CD8-positive, alpha-beta memory T cell (primary cell): ENCODE results near the gene MLLT10. TPM values are rescaled to one million over a fixed set of nuclear protein-coding genes. Genes with fewer than 3 reads are reported as not detected.

Experiments used
- CTCF ChIA-PET: fragments of 350-600 bp; sonication (Branson Sonifier 250); formaldehyde crosslinking; loops from one replicate; lab custom pipeline; 2021; ENCODE audit warnings: antibody characterized with exemption; lab: Charles Lee
- POLR2A ChIA-PET: fragments of 350-600 bp; sonication (Branson Sonifier 250); formaldehyde crosslinking; loops from one replicate; lab custom pipeline; 2021; ENCODE audit warnings: antibody characterized with exemption; lab: Charles Lee
- DNase-seq, 5 donors: peaks; one replicate each; pipeline versions ENCODE4 v3.0.0 to v3.0.0-alpha.2; 2020 to 2022; ENCODE audit warnings: mixed read lengths in 1 of 5
- H3K27ac ChIP-seq: one replicate; pipeline ENCODE4 v1.7.0; 2013; ENCODE audit warnings: low read depth, mild to moderate bottlenecking, low read length, moderate library complexity
- H3K27me3 ChIP-seq: 2 replicates; pipeline ENCODE4 v1.7.0; 2013; ENCODE audit warnings: low read length, mild to moderate bottlenecking; ENCODE audit not compliant: insufficient read depth, poor library complexity, severe bottlenecking
- H3K36me3 ChIP-seq: 2 replicates; pipeline ENCODE4 v1.7.0; 2013; ENCODE audit warnings: mild to moderate bottlenecking, low read length, moderate library complexity; ENCODE audit not compliant: insufficient read depth
- H3K4me1 ChIP-seq: 2 replicates; pipeline ENCODE4 v1.7.0; 2013; ENCODE audit warnings: mild to moderate bottlenecking, low read length, moderate library complexity; ENCODE audit not compliant: insufficient read depth
- H3K4me3 ChIP-seq: 2 replicates; pipeline ENCODE4 v1.7.0; 2013; ENCODE audit warnings: mild to moderate bottlenecking, low read length
- H3K9me3 ChIP-seq: 2 replicates; pipeline ENCODE4 v1.7.0; 2013; ENCODE audit warnings: mild to moderate bottlenecking, low read length
- H3K27ac Mint-ChIP-seq, 8 donors: one replicate each; pipeline ENCODE4 v1.8.0; 2020 to 2021; ENCODE audit warnings: mixed read lengths in 8 of 8, mild to moderate bottlenecking in 6 of 8, inconsistent platforms in 3 of 8, moderate library complexity in 3 of 8
- H3K27me3 Mint-ChIP-seq, 2 donors: one replicate each; pipeline ENCODE4 v1.8.0; 2020 to 2021; ENCODE audit warnings: mixed read lengths in 2 of 2, mild to moderate bottlenecking in 1 of 2, moderate library complexity in 1 of 2
- H3K36me3 Mint-ChIP-seq, 3 donors: one replicate each; pipeline ENCODE4 v1.8.0; 2020 to 2021; ENCODE audit warnings: mixed read lengths in 3 of 3, inconsistent platforms in 1 of 3, mild to moderate bottlenecking in 1 of 3
- H3K4me1 Mint-ChIP-seq, 3 donors: one replicate each; pipeline ENCODE4 v1.8.0; 2020 to 2021; ENCODE audit warnings: mixed read lengths in 3 of 3, inconsistent platforms in 1 of 3, mild to moderate bottlenecking in 1 of 3
- H3K4me3 Mint-ChIP-seq, 7 donors: one replicate each; pipeline ENCODE4 v1.8.0; 2020 to 2021; ENCODE audit warnings: mixed read lengths in 7 of 7, mild to moderate bottlenecking in 6 of 7, moderate library complexity in 4 of 7, inconsistent platforms in 2 of 7
- H3K9me3 Mint-ChIP-seq, 5 donors: one replicate each; pipeline ENCODE4 v1.8.0; 2020 to 2022; ENCODE audit warnings: mixed read lengths in 5 of 5, mild to moderate bottlenecking in 3 of 5, moderate library complexity in 2 of 5, inconsistent platforms in 1 of 5
- polyA plus RNA-seq: library from polyadenylated mRNA; unstranded; fragments of 300-500 nt; fragmentation: Illumina TruSeq; gene quantifications from one replicate; pipeline ENCODE4 v1.2.3, GENCODE V29; 2021
- total RNA-seq, 2 experiments: library from RNA; stranded (reverse); gene quantifications; one replicate each; pipeline ENCODE4 v1.2.3, GENCODE V29; 2021

The MLLT10 gene
- total and polyA plus RNA-seq, 3 experiments from 2014 or later, result 7.4 to 37.2 (median 35.6) TPM

DNA sequence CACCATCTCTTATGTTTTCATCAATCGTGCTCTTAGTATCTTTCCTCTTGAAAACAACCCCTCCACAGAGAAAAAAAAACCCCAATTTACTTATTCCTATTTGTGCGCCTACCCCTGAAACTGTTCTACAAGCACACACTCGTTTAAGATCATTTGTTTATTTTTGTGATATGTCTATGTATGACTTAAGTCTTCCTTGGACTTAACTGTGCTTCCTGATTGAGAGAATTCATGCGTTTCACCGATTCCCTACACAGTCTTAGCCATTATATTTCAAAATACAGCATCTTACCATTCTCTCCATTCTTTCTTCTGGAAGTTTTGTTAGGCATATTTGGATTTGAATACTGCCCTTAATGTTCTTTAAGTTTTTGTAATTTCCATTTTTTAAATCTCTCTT lies 159.4 kb downstream of the MLLT10 start:
- no peaks in the 10 kb centered on the region for H3K9me3 ChIP-seq
- Mint-ChIP-seq H3K36me3 (peaks cover 11 to 59% (median 17%) of the 10 kb centered on the region in 3 donors), H3K4me1 (peaks cover 16 to 57% (median 30%) of the 10 kb centered on the region in 3 donors), H3K4me3 (no peak overlapping the region), H3K9me3 (no peaks in the 10 kb centered on the region), H3K27me3 (no peaks in the 10 kb centered on the region), H3K27ac (peak overlapping the region in 1 of 8 donors; percentile 73)
- ChIA-PET POLR2A (interaction anchor here (0.6 kb wide), 1 partner anchor 17 kb away, joined by 5 read pairs; no protein-coding TSS in a partner anchor), CTCF (interaction anchor here (1.2 kb wide), 1 partner anchor 39 kb away, joined by 3 read pairs; no protein-coding TSS in a partner anchor)
- H3K4me3 ChIP-seq, result no peak overlapping the region
- H3K27me3 ChIP-seq, result no peaks in the 10 kb centered on the region
- no peak overlapping the region for H3K27ac ChIP-seq
- H3K4me1 ChIP-seq, result no peaks in the 10 kb centered on the region
- H3K36me3 ChIP-seq, result no peaks in the 10 kb centered on the region
- no peak for DNase-seq

DNA sequence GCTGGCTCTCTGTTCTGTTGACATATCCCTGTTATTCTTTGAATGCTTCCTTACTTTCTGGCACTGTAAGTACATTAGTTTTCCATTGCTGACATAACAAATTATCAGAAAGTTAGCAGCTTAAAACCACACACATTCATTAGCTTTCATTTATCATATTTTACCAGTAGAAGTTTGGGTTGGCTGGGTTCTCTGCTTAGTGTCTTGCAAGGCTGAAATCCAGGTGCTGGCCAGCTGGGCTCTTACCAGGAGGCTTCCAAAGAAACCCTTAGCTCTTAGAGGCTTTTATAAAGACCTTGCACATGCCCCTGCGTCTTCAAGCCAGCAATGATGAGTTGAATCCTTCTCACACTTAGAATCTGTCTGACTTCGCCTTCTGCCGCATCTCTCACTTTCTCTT lies 160.6 kb downstream of the MLLT10 start:
- H3K4me1 ChIP-seq, result no peaks in the 10 kb centered on the region
- DNase-seq, result no peak
- H3K27me3 Mint-ChIP-seq, result no peaks in the 10 kb centered on the region
- H3K27ac Mint-ChIP-seq, result no peak overlapping the region
- no peak overlapping the region for H3K4me3 Mint-ChIP-seq
- H3K36me3 Mint-ChIP-seq, result peaks cover 16 to 63% (median 28%) of the 10 kb centered on the region in 3 donors
- H3K27ac ChIP-seq, result no peak overlapping the region
- no peaks in the 10 kb centered on the region for H3K27me3 ChIP-seq
- CTCF ChIA-PET, result interaction anchor here (1.2 kb wide), 1 partner anchor 37 kb away, joined by 3 read pairs; no protein-coding TSS in a partner anchor
- H3K4me3 ChIP-seq, result no peak overlapping the region
- H3K4me1 Mint-ChIP-seq, result peaks cover 14 to 48% (median 30%) of the 10 kb centered on the region in 3 donors
- H3K9me3 Mint-ChIP-seq, result peaks cover 0 to 10% (median 5%) of the 10 kb centered on the region in 5 donors
- POLR2A ChIA-PET, result no interaction called here
- no peaks in the 10 kb centered on the region for H3K36me3 ChIP-seq
- no peaks in the 10 kb centered on the region for H3K9me3 ChIP-seq

DNA sequence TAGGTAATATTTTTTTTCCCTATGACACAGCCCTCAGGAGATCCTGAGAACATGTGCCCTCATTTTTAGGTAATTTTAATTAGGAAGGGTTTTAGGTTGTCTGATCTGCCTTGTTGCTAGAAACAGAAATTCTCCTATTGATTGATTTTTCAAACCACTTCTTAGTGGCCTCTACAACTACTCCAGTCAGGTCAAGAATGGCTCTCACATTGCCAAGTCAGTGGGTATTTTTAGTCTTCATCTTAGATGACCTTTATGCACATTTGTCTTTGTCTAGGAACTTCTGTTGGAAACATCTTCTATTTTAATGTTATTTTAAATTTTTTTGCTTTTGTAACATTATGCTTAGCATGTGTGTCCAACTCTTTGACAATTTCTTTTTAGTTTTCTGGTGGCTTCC lies 162.3 kb downstream of the MLLT10 start:
- no peaks in the 10 kb centered on the region for H3K27me3 Mint-ChIP-seq
- Histone ChIP-seq H3K4me1 (no peaks in the 10 kb centered on the region), H3K27me3 (no peaks in the 10 kb centered on the region), H3K4me3 (no peak overlapping the region), H3K36me3 (no peaks in the 10 kb centered on the region), H3K27ac (no peak overlapping the region), H3K9me3 (peaks cover 10% of the 10 kb centered on the region)
- H3K36me3 Mint-ChIP-seq, result peaks cover 25 to 71% (median 45%) of the 10 kb centered on the region in 3 donors
- no peak overlapping the region for H3K27ac Mint-ChIP-seq
- H3K4me3 Mint-ChIP-seq, result no peak overlapping the region
- CTCF ChIA-PET, result no interaction called here
- peaks cover 10 to 27% (median 22%) of the 10 kb centered on the region in 5 donors for H3K9me3 Mint-ChIP-seq
- POLR2A ChIA-PET, result no interaction called here
- DNase-seq, result no peak
- peaks cover 15 to 58% (median 30%) of the 10 kb centered on the region in 3 donors for H3K4me1 Mint-ChIP-seq

DNA sequence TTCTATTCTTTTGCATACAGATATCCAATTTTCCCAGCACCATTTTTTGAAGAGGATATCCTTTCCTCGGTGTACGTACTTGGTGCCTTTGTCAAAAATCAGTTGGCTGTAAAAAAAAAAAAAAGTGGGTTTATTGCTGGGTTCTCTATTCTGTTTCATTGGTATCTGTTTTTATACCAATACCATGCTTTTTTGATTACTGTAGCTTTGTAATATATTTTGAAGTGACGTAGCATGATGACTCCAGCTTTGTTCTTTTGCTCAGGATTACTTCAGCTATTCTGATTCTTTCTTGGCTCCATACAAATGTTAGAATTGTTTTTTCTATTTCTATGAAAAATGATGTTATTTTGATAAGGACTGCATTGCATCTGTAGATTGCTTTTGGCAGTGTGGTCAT lies 165.5 kb downstream of the MLLT10 start:
- Histone ChIP-seq H3K9me3 (peaks cover 10% of the 10 kb centered on the region), H3K4me3 (no peak overlapping the region), H3K27me3 (no peaks in the 10 kb centered on the region), H3K4me1 (peaks cover 19% of the 10 kb centered on the region), H3K36me3 (no peaks in the 10 kb centered on the region), H3K27ac (no peak overlapping the region)
- Mint-ChIP-seq H3K9me3 (peaks cover 10 to 29% (median 24%) of the 10 kb centered on the region in 5 donors), H3K4me1 (peaks cover 31 to 70% (median 46%) of the 10 kb centered on the region in 3 donors), H3K36me3 (peaks cover 29 to 56% (median 38%) of the 10 kb centered on the region in 3 donors), H3K27ac (no peak overlapping the region), H3K27me3 (no peaks in the 10 kb centered on the region), H3K4me3 (no peak overlapping the region)
- no peak for DNase-seq
- CTCF ChIA-PET, result no interaction called here
- POLR2A ChIA-PET, result no interaction called here

DNA sequence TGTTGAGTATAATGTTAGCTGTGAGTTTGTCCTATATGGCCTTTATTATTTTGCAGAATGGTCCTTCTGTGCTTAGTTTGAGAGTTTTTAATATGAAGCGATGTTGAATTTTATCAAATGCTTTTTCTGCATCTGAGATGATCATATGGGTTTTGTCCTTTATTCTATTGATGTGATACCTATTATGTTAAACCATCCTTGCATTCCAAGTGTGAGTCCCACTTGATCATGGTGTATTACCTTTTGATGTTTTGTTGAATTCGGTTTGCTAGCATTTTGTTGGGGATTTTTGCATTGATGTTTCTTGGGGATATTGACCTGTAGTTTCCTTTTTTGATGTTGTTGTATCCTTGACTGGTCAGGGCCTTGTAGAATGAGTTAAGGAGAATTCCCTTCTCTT lies 166.4 kb downstream of the MLLT10 start:
- Mint-ChIP-seq H3K36me3 (peaks cover 31 to 51% (median 38%) of the 10 kb centered on the region in 3 donors), H3K27ac (no peak overlapping the region), H3K4me1 (peaks cover 33 to 67% (median 43%) of the 10 kb centered on the region in 3 donors), H3K27me3 (no peaks in the 10 kb centered on the region), H3K9me3 (peaks cover 10 to 29% (median 24%) of the 10 kb centered on the region in 5 donors), H3K4me3 (no peak overlapping the region)
- H3K27ac ChIP-seq, result no peak overlapping the region
- H3K27me3 ChIP-seq, result no peaks in the 10 kb centered on the region
- no peak overlapping the region for H3K4me3 ChIP-seq
- POLR2A ChIA-PET, result no interaction called here
- peaks cover 19% of the 10 kb centered on the region for H3K4me1 ChIP-seq
- DNase-seq, result no peak
- CTCF ChIA-PET, result no interaction called here
- peaks cover 10% of the 10 kb centered on the region for H3K9me3 ChIP-seq
- H3K36me3 ChIP-seq, result no peaks in the 10 kb centered on the region

DNA sequence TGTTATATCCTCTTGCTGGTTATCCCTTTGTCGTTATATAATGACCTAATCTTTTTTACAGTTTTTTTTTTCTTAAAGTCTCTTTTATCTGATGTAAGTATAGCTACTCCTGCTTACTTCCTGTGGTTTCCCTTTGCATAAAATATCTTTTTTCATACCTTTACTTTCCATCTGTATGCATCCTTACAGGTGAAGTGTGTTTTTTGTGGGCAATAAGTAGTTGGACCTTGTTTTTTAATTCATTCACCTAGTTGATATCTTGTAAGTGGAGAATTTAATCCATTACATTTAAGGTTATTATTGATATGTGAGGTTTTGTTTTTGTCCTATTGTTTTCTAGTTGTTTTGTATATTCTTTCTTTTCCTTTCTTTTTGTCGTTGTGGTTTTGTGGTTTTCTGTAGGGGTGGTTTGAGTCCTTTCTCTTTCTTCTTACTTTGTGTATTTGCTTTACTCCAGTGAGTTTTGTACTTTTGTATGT lies 168.6 kb downstream of the MLLT10 start:
- Histone ChIP-seq H3K4me3 (peak overlapping the region; percentile 20), H3K27me3 (no peaks in the 10 kb centered on the region), H3K36me3 (no peaks in the 10 kb centered on the region), H3K9me3 (peaks cover 10% of the 10 kb centered on the region), H3K27ac (no peak overlapping the region), H3K4me1 (peaks cover 19% of the 10 kb centered on the region)
- H3K27ac Mint-ChIP-seq, result peak overlapping the region; percentile 8 to 66 (median 41)
- no peaks in the 10 kb centered on the region for H3K27me3 Mint-ChIP-seq
- ChIA-PET CTCF (no interaction called here), POLR2A (interaction anchor here (0.7 kb wide), 1 partner anchor 56 kb away, joined by 3 read pairs; no protein-coding TSS in a partner anchor)
- H3K36me3 Mint-ChIP-seq, result peaks cover 36 to 53% (median 37%) of the 10 kb centered on the region in 3 donors
- peaks cover 10 to 29% (median 24%) of the 10 kb centered on the region in 5 donors for H3K9me3 Mint-ChIP-seq
- DNase-seq, result peak in 2 of 5 donors; percentile 48 to 58
- peaks cover 31 to 62% (median 47%) of the 10 kb centered on the region in 3 donors for H3K4me1 Mint-ChIP-seq
- peak overlapping the region; percentile 25 to 69 (median 58) for H3K4me3 Mint-ChIP-seq

DNA sequence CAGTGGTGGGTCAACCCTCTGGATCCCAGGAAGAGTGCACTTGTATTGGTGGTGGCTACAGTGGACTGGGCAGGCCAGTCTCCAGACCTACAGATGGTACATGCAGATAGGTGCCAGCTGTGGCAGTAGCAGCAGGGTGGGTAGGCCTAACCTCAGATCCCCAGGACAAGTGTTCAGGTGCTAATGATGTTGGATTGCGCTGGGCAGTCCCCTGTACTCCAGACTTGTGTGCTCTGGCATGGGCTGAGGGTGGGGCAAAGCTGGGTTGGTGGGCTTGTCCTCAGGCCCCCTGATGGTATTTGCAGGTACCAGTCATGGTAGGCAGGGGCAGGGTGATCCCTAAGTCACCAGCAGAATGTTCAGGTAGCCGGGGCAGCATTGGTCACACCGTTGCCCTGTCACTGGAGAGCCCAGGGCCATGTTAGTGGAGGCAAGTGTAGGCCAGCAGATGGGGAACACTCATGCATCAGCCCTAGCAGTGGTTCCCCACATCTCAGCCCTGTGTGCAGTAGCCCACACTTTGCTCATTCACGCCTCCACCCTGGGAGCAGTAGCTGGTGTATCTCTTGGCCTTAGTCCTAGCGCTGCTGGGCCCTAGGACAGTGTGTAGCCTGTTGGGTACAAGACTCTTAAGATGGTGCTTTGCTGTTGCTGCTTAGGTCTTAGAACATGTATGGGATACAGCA lies 171.3 kb downstream of the MLLT10 start:
- Histone ChIP-seq H3K4me3 (no peak overlapping the region), H3K36me3 (no peaks in the 10 kb centered on the region), H3K4me1 (peaks cover 19% of the 10 kb centered on the region), H3K27me3 (no peaks in the 10 kb centered on the region), H3K27ac (no peak overlapping the region), H3K9me3 (peaks cover 10% of the 10 kb centered on the region)
- Mint-ChIP-seq H3K36me3 (peaks cover 25 to 51% (median 34%) of the 10 kb centered on the region in 3 donors), H3K4me1 (peaks cover 40 to 66% (median 51%) of the 10 kb centered on the region in 3 donors), H3K9me3 (peaks cover 4 to 13% (median 11%) of the 10 kb centered on the region in 5 donors), H3K4me3 (no peak overlapping the region), H3K27me3 (no peaks in the 10 kb centered on the region), H3K27ac (peak overlapping the region in 2 of 8 donors; percentile 27 to 61)
- ChIA-PET POLR2A (no interaction called here), CTCF (interaction anchor here (1.1 kb wide), 1 partner anchor 27 kb away, joined by 3 read pairs; no protein-coding TSS in a partner anchor)
- no peak for DNase-seq

DNA sequence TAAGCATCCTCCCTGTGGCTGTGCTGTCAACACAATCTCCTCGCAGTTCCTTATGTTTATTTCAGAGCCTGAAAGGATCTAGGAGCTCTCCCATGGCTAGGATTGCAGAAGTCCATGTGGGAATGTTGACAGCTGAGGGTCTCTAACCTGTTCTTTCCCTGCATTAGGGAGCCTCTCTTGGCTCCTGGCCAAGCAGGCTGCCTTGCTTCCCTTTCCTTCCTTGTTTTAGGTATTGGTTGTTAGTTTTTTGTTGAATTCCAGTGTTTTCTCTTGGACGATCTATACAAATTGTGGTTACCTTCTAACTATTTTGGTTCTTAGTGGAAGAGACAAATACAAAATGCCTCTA lies 171.8 kb downstream of the MLLT10 start:
- ChIA-PET POLR2A (no interaction called here), CTCF (interaction anchor here (1.1 kb wide), 1 partner anchor 27 kb away, joined by 3 read pairs; no protein-coding TSS in a partner anchor)
- Histone ChIP-seq H3K27ac (no peak overlapping the region), H3K36me3 (no peaks in the 10 kb centered on the region), H3K4me1 (peaks cover 19% of the 10 kb centered on the region), H3K27me3 (no peaks in the 10 kb centered on the region), H3K4me3 (no peak overlapping the region), H3K9me3 (peaks cover 5% of the 10 kb centered on the region)
- Mint-ChIP-seq H3K27ac (no peak overlapping the region), H3K27me3 (no peaks in the 10 kb centered on the region), H3K9me3 (peaks cover 0 to 8% (median 6%) of the 10 kb centered on the region in 5 donors), H3K36me3 (peaks cover 20 to 51% (median 35%) of the 10 kb centered on the region in 3 donors), H3K4me1 (peaks cover 40 to 61% (median 54%) of the 10 kb centered on the region in 3 donors), H3K4me3 (no peak overlapping the region)
- no peak for DNase-seq
